Measurements from ENCODE around the gene UGT2B15. TPM values are rescaled to one million over a fixed set of nuclear protein-coding genes. Genes with fewer than 3 reads are reported as not detected.
"Not testable (repeated sequence)": the region's sequence is repeated elsewhere in the genome, so short reads cannot be mapped to it uniquely, and the experiment has no call there.

UGT2B15 gene
- total RNA-seq, 2 experiments from 2014 or later = not detected

- no peak overlapping the region for H3K27ac Mint-ChIP-seq
- ATAC-seq (no peak), DNase-seq (no peak)
- H3K9me3 Mint-ChIP-seq = no peaks in the 10 kb centered on the region
- TF ChIP-seq CTCF (IDR thresholded peaks at IDR 0.05) = no peak
- H3K36me3 Mint-ChIP-seq (ENCODE audit: low read depth) = no peaks in the 10 kb centered on the region
- no peaks in the 10 kb centered on the region for H3K27me3 Mint-ChIP-seq
- ChIA-PET POLR2A (no interaction called here), CTCF (no interaction called here)
- intact Hi-C loops (cut with micrococcal nuclease) = no loop called here
- no peak overlapping the region for H3K4me3 Mint-ChIP-seq
- no peaks in the 10 kb centered on the region for H3K4me1 Mint-ChIP-seq (ENCODE audit: low read depth)
Observed at GRCh38 chr4:68712207-68712606, 41.8 kb upstream of the UGT2B15 start.

GRCh38 chr4:68708566-68708965 lies 38.1 kb upstream of the UGT2B15 start:
- Mint-ChIP-seq H3K9me3 (no peaks in the 10 kb centered on the region), H3K4me1 (ENCODE audit: low read depth) (no peaks in the 10 kb centered on the region), H3K27ac (no peak overlapping the region), H3K4me3 (no peak overlapping the region), H3K27me3 (no peaks in the 10 kb centered on the region), H3K36me3 (ENCODE audit: low read depth) (no peaks in the 10 kb centered on the region)
- CTCF ChIA-PET = no interaction called here
- intact Hi-C loops (cut with micrococcal nuclease) = no loop called here
- POLR2A ChIA-PET = no interaction called here
- TF ChIP-seq CTCF (IDR thresholded peaks at IDR 0.05) = no peak
- ATAC-seq = no peak
- no peak for DNase-seq

- H3K4me3 Mint-ChIP-seq; H3K4me1 Mint-ChIP-seq (ENCODE audit: low read depth); H3K27ac Mint-ChIP-seq; DNase-seq; H3K9me3 Mint-ChIP-seq; H3K36me3 Mint-ChIP-seq (ENCODE audit: low read depth); CTCF ChIA-PET; intact Hi-C loops (cut with micrococcal nuclease); POLR2A ChIA-PET; ATAC-seq; H3K27me3 Mint-ChIP-seq: not testable (repeated sequence)
Observed at GRCh38 chr4:68703168-68703567, 32.7 kb upstream of the UGT2B15 start.

GRCh38 chr4:68700152-68700551 lies 29.7 kb upstream of the UGT2B15 start:
- intact Hi-C loops (cut with micrococcal nuclease) = no loop called here
- Mint-ChIP-seq H3K9me3 (no peaks in the 10 kb centered on the region), H3K27ac (no peak overlapping the region), H3K4me3 (no peak overlapping the region), H3K4me1 (ENCODE audit: low read depth) (no peaks in the 10 kb centered on the region), H3K27me3 (no peaks in the 10 kb centered on the region), H3K36me3 (ENCODE audit: low read depth) (no peaks in the 10 kb centered on the region)
- no peak for DNase-seq
- POLR2A ChIA-PET = no interaction called here
- TF ChIP-seq CTCF (IDR thresholded peaks at IDR 0.05) = no peak
- CTCF ChIA-PET = no interaction called here
- ATAC-seq = no peak

- ChIA-PET CTCF (no interaction called here), POLR2A (no interaction called here)
- Mint-ChIP-seq H3K27me3 (no peaks in the 10 kb centered on the region), H3K27ac (no peak overlapping the region), H3K36me3 (ENCODE audit: low read depth) (no peaks in the 10 kb centered on the region), H3K4me1 (ENCODE audit: low read depth) (no peaks in the 10 kb centered on the region), H3K9me3 (no peaks in the 10 kb centered on the region), H3K4me3 (no peak overlapping the region)
- no peak for ATAC-seq
- no peak for DNase-seq
- no peak for TF ChIP-seq CTCF (IDR thresholded peaks at IDR 0.05)
- intact Hi-C loops (cut with micrococcal nuclease) = no loop called here
Observed at GRCh38 chr4:68693325-68694075, 23.0 kb upstream of the UGT2B15 start.
